UCSD-AML1 (cell line): ENCODE data around the gene SYNPO.

ENCODE experiments used
- DNase-seq: peaks from one replicate; lab custom pipeline; 2025; ENCODE audit not compliant: unreplicated experiment; lab: John Stamatoyannopoulos, UW

SYNPO gene

DNA sequence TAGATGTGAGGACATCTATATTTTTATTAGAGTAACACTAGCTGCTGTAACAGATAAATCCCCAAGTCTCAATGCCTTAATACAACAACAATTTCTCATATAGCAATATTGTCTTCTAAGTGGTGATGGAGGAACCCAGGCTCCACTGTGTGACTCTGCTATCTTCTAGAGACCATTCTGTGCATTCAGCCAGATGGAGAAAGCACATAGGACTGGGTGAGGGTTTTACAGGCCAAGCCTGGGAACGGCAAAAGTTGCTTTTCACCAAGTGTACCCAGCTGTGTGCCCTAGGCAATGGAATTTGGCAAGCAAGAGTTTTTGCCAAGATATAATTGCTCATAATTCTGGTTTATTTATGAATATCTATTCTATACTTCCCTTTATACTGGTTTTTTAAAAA is 48.7 kb downstream of the SYNPO start:
- DNase-seq: no peak

DNA sequence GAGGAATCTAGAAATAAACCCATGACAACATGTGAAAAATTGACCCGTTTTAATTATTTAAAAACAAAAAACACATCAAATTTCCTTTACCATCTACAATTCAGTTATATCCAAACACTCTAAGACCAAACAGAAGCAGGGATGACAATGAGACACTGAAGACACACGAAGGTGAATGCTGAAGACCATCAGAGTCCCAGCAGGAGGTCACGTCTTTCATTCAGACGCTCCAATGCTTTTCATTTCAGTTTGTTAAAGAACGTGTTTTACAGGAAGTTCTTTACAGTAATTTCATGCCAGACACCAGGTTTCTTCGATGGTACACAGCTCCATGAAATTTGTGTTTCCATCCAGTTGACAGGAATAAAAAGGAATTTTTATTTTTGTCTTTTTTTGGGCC is 50.3 kb downstream of the SYNPO start:
- DNase-seq: no peak

DNA sequence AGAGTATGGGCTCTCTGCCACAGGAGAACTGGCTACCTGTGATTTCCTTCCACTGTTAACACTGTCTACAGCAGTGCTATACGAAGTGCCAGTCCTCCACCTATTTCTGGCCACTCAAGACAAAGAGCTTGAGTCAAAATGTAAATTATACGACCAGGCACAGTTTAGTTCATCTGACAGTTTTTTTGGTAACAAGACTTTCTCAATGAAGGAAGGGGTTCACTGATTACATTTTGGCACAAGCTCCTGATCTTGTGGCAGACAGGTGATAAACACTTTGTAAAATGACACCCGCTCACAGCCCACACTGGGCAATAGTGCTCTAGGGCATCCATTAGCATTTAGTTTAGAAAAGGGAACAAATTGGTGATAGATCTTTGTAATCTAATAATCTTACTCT is 51.8 kb downstream of the SYNPO start:
- DNase-seq: no peak

DNA sequence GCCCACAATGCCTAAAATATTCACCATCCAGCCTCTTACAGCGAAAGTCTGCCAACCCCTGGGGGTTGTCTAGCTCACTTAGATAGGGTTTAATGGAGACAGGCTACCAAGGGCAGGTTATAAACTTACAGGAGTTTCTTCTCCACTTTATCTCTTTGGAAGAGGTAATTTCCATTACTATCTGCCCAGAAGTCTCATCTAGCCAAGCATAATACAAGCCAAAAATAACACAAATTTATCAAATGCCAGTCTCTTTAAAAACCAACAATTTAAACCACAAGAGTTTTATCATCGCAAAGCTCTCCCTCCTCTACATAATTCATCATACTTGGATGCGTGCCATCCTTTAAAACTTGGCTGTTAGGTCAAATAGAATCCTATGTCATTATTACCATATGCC is 54.2 kb downstream of the SYNPO start:
- DNase-seq: no peak

DNA sequence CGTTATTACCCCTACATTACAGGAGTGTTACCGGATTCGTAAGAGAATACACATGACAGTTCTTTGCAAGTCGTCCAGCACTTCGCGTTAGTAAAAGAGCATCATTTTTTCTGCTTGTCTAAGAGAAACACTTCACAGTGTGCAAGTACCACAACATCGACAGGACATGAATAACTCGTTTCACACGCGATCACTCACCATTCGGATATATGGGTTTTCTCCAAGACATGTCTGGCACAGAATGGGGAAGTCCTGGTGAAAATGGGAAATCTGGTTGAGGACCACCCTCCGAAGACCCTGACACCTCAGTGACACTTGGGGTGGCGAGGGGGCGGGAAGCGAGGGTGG is 59.8 kb downstream of the SYNPO start:
- DNase-seq: no peak

DNA sequence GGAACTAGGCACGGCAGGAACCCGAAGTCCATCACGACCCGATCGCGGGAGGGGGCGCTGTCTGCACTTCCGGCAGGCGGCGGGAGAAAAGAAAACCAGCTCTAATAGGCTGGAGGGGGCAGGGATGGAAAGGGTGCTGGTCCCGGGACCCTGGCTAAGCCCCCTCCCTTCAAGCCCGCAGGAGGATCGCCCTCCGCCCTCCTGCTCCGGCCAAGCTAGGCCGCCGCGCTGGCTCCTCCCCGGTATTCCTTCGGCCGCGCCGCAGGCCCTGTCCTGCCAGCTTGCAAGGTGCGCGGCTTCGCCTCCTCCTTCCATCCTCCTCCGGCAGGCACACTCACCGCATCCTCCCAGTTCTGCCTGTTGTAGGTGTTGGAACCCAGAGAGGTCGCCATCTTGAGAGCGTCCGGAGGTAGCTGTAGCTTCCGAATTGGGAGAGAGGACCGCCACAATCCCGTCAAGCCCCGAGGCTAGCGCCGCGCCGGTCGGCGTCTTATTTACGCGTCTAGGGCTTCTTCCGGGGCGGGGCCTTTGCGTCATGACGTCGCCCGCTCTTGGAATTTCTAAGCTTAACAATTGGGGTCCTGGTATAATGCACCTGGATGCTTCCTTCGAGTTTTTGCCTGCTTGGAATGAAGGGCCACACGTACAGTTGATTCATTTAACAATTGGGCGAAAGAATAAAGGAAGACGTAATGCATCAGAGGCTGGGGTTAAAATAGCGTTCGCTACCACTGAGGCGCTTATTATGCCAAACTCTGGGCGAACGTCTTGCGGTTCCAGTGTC is 60.3 kb downstream of the SYNPO start, which contains the start of gene RBM22:
Gene RBM22, minus strand, starts transcription at position 469 of the 784 bp plus-strand sequence. Its CDS starts 77 bp downstream, at position 392.
- DNase-seq: peak; percentile 92

DNA sequence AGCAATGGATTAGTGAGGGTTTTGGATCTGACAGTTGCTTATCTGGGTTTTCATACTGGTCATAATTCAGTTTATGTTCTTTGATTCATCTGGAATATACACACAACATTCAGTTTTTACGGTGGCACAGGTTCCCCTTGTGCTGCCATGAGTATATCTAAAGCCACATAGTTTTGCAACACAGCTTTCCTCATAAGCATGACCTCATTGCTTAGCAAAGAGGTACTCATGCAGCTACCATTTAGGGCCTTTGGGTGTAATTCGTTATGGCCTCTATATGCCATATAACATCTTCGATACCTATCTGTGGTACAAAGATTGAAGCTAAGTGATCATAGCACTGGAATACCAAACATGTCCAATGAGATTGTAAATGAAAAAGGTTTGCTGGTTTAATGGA is 63.3 kb downstream of the SYNPO start:
- DNase-seq: no peak

DNA sequence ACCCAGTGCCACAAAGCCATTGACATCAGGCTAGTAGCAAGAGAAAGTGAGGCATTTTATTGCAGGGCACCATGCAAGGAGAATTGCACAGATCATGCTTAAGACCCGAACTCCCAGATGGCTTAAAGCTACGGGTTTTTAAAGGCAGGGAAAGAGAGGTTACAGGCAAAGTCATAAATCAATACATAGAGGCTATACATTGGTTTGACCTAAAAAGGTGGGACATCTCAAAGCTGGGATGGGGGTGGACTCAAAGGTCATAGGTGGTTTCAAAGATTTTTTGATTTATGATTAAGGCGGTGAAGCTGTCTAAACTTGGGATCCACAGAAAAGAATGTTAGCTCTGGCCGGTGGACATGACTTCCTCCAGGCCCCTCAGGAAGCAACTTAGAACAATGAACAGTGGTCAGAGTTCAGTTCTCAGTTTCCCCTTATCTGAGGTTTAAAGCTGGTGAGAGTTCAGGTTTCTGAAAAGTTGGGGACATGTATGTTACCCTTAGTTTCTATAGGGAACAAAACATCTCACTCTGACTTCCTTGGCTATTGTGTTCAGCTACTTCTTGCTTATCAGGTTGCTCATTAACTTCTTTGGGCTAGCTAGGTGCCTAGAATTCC is 66.4 kb downstream of the SYNPO start:
- DNase-seq: no peak
